Right hindlimb (tissue), 1 donor: ENCODE data around the gene SLC22A4.

Source experiments
- DNase-seq: peaks from one replicate; pipeline ENCODE4 v3.0.0-alpha.2; 2018

SLC22A4 gene

DNA sequence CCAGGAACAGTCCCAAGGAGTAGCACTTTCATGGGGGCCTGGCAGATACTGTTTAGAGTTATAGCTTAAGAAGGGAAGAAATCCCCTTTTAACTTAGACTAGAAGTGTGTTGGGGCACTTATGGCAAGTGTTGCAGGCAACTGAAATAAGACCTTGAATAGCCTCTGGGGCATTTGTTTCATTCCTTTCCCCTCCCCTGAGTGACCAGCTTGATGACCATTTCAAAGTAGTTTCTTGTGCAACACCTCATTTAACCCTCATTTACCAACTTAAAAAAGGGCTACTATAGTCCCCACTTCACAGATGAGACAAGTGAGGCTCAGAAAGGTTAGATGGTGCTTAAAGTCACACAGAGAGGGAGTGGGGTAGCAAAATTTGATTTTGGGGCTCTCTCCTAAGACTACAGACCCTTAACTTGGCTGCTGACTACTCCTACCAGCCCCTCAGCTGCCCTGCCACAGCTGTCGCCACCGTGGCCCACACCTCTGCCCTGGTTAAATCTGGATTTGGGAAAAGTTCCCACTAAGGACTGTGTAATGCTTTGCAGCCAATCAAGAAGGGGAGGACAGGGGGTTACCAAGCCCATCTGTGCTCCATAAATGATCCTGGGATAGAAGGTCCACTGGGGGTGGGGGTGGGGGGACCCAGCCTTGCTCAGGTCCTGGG, 31.2 kb upstream of the SLC22A4 start:
- DNase-seq: no peak

DNA sequence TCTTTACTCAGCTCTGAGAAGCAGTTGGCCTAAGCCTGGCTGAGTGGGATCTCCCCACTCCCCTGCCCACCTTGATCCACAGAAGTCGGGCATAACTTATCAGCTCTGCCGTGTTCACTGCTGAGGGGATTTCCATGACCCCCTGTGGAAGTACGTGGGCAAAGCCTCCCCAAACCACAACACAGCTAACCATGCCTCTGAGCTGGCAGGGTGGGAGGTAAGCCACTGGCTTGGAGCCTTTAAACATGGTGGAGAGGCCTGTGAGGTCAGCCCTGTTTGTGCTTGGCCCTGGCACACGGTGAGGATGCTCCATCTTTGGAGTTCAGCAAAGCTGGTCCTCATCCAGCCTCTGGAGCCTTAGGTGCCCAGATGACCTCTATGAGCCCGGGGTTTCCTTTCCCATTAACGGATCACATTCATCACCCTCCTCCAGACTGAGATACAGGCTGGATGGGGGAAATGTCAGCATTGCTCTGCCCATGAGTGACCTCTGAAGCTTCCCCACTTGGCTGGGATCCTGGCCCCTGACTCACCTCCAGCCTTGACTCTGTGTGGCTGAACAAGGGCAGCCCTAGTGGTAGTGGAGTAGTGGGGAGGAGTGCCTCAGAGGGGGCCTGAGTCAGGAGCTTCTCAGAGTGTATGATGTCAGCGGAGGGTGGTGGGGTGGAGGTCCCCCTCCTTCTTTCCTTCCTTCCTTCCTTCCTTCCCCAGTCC, 30.5 kb upstream of the SLC22A4 start:
- DNase-seq: no peak

DNA sequence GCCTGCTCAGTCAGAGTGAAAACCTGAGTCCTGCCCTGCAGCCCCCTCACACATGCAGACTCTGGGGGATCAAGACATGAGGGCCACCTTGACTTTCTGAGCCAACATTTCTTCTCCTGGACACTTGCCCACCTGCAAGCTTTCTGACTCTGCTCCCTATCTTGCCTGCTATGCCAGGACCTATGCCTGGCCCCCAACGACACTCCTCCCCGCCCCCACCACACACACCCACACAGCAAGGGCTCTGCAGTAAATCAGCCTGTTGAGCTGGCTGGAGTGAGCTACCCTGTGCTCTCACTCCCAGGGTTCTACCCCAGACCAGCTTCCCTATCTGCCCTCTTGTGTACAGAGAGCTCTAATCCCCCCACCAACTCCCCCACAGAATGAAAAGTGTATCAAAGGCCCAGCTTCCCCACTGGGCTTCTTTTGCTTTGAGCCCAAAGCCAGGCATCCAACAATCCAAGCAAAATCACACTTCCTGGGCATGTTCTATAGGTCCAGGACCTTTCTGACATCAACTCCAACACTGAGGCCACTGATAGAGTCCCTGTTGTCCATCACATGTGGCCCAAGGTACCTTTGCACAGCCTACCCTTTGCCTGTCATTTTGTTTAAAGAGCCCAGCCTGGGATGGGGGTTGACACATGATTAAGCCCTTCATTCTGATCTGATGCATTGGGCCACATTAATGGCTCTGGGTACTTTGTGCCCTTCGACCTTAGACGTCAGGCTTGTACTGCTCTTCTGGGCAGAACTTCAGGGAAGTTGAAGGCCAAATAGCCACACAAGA, 29.5 kb upstream of the SLC22A4 start:
- DNase-seq: no peak

DNA sequence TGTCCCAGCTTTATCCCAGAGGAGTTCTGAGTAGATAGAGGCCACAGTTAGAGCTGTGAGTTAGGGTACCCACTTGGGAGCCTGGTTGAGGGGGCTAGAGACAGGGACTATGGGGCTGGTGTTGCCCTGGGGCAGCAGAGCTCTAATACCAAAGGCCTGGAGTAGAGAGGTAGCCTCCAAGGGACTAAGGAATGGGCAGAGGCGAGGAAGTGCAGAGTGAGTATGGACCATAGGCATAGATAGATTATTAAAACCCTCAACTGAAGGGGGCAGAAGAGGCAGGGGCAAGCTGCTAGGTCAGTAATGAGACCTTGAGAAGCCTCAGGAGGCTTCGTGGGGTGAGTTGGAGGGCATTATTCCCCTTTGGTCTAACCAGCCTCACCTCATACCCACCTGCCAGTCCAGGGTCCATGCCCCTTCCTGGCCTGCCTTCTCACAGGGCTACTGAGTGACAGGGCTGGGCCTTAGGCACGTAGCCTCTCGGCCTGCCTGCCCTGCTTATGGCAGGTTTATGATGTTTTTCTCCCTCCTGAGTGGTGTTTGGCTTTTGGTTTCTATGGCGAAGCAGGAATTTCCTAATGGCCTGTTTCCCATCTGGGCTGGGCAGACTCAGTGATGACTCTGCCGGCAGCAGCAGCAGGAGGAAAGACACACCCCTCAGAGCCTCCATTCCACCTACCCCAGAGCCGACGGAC, 28.7 kb upstream of the SLC22A4 start:
- DNase-seq: peak; percentile 86

DNA sequence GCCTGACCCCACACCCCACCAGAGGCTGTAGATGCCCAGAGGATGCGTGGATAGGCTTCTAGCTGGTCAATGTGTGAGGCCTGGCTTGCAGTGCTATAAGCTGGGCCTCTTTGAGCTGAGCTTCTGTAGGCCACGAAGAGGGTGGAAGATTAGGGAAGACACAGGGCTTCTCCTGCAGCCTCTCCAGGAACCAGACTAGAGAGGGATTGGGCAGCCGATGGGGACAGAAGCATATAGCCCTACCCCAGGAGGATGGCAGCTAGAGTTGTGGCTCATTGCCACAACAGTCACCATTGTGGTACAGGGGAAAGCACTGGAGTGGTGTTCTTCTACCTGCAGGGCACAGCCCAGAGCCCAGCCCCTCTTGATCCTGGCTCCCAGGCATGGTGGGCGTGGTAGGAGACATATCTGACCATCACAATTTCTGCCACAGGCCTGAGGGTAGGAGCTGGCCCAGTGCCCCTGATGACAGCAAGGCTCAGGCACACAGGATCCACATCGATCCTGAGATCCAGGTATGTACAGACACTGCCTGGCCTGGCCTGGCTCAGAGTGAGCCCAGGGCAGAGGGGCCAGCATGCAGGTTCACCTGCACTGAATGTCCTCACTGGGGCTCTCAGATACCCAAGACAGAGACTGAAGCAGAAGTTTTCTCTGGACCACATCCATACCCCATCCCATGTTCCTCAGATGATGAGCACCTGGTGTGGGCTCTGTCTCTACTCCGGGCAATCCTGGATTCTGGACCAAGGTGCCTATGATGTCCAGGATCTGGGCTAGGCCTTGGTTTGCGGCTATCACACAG, 28.0 kb upstream of the SLC22A4 start:
- DNase-seq: no peak

DNA sequence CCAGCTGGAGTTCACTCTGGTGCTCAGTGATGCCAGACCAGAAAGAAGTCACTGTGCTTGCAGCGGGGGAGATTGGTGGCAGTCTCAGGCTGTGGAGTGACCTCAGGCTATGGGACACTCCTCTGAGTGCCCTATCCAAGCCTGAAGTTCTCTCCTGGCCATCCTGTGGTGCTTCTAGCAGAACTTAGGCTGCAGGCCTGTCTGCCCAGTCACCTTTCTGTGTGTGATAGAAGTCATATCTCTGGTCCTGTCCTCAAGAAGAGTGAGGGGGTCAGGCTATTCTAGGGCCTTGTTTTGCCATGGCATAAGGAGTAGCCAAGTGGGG, 27.4 kb upstream of the SLC22A4 start:
- DNase-seq: no peak

DNA sequence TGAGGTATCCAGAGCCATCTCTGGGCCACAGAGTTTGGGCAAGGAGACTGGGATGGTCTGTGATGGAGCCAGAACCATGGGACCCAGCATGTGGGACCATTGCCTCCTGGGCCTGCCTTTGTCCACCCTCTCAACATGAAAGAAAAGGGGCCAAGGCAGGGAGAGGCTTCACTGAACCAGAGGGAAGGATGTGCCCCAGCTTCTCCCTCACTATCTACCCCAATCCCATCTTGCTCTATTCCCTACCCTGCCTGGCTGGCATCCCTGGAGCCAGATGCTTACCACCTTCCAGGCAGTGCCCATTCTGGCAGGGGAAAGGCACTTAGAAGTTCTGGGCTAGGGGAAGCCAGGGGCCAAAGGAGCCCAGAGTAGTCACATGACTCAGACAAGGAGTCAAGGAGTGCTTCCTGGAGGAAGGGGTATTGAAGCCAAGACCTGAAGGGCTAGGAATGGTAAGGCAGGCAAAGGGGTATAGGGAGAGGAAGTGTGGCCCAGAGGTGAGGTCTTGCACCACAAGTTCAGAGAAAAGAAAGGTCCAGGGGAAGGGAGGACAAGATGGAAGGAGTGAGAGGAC, 26.9 kb upstream of the SLC22A4 start:
- no peak for DNase-seq

DNA sequence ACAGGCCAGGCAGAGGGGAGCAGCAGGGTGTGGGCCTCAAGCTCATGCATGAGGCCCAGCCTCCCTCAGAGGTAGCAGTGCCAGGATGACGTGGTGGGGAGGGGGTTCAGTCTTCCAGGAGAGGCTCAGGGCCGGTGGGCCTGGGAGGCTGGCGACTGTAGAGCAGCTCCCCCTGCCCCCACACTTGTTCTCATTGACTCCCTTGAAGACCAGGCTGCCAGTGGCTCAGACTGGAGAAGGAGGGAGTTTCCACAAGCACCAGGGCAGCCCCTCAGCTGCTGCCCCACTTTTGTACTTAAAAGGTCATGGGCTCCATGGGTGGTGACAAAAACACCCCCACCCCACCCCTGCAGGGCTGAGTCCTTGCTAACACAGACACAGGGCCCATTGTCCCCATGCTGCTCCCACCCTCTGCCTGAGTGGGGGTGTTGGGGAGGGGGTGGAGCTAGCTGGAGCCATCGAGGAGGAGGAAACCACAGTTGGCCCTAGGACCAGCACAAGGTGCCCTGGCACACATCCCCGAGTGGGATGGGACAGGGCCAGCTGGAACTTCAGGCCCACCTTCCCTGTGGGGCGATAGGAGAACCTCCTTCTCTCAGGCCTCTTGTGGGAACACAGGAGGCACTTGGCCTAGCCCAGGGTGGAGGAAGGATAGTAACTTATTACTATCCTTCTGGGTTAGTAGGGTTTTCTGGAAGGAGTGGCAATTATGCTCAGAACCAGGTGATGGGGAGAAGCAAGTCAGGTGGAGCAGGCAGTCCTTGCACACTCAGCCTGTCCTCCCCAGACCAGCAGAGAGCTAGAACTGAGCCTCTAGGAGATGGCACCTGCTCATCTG, 26.0 kb upstream of the SLC22A4 start:
- no peak for DNase-seq

DNA sequence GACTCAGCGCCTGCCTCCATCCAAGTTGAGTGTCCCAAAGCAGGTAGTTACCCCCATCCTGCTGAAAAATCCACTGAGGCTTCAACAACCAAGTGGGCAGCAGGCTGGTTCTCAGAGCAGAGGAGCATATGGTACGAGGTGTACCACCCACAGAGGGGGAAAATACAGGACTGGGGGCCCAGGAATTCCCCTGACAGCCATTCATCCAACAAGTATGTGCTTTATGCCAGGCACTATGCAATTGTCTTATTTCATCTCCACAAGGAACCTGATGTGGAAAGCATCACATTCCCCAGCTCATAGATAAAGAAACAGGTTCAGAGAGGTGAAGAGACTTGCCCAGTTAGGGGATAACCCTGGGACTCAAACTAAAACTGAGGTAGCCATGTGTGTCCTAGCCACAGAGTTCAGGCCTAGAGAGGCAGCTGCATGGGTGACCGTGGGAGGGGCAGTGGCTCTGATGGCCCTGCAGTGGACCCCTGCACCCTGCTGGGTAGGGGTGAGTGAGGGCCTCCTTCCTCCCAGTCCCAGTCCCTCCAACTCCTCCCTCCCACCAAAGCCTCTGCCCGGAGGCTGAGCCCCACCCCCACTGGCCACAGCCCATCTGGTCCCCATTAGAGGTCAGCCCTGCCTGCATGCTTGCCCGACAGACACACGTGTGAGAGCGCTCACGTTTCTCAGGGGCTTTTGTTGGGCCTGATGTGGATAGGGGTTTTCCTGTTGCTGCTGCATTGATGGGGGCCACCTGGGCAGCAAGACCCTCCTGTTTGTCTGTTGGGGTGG, 25.2 kb upstream of the SLC22A4 start:
- peak; percentile 68 for DNase-seq

DNA sequence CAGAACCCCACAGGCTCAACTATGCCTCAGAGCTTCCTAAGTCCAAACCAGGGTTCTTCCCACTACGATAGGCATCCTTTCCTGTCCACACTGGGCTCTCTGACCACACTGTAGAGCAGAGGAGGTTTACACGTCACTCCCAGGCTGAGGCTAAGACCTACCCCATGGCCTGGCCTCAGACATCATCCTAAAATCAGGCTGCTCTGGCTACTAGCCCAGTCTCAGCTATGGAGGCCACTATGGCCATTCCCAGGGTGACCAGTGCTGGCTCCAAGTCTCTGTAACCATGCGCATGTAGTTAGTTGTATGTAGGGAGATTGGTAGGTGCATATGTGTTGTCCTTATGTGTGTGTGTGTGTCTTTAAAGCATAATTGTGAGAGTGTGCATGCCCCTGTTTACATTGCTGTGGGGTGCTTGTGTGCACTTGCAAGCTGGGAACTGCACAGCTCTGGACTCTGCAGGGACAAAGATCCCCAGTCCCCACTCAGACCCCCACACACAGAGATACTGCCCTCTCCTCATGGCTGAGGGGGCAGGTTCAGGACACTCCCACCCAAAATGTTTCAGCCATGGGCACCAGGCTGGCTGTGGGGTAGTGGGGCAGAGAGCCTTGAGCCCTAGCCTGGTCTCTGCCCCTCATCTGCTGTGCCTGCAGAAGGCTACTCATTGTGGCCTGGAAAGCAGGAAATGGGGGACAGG, 24.4 kb upstream of the SLC22A4 start:
- DNase-seq: no peak

DNA sequence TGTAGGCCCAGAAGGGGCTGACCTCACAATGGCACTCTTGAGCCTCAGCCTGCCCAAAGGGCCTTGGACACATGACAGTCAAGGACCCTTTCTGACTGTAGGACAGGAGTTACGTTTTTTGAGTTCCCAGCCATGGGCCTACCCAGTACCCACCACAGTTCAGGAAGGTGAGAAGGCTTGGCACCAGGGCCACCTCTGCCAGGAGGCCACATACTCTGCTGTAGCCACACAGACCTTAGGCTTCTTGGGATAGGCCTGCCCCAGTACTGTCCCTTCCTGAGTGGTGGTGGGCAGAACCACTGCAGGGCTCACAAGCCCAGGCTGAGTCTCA, 23.9 kb upstream of the SLC22A4 start:
- no peak for DNase-seq

DNA sequence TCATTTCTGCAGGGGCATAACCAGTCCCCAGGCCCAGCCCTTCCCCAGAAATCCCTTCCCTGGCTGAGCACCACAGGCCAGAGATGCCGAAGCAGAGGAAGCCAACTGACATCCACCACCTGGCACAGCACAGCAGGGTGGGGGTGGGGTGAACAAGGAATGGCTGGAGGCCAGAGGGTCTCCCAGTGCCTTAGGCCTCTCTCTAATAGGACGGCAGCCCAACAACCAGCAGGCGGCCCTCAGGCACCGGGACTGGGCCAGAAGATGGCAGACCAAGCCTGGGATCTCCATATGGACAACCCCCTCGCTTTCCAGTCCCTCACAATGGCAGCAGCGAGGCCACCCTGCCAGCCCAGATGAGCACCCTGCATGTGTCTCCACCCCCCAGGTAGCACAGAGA, 23.5 kb upstream of the SLC22A4 start:
- peak; percentile 72 for DNase-seq

DNA sequence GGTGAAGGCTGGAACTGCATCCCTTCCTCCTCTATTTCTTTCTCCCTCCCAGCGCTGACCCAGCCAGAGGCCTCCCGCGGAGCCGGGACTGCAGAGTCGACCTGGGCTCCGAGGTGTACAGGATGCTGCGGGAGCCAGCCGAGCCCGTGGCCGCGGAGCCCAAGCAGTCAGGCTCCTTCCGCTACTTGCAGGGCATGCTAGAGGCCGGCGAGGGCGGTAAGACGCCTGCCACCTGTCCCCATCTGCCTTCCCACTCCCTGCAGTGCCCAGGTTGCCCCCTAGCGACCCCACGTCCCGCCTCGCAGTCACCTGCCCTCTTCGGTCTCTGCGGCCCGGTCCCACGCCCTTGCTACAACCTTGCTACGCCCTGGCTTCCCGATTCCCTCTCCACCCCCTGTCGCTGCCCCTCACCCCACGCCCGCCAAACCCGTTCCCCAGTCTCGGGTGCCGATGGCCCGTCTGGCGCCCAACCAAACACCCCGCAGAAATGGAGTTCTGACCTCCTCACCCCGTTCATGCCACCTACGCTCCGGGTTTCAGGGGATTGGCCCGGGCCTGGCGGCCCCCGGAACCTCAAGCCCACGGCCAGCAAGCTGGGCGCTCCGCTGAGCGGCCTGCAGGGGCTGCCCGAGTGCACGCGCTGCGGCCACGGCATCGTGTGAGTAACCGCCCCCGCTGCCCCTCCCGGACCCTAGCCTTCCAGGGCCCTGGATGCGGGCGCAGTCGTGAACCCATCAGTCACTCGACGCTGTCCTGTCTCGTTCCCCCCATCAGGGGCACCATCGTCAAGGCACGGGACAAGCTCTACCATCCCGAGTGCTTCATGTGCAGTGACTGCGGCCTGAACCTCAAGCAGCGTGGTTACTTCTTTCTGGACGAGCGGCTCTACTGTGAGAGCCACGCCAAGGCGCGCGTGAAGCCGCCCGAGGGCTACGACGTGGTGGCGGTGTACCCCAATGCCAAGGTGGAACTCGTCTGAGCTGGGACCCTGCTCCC, 22.6 kb upstream of the SLC22A4 start:
- no peak for DNase-seq

DNA sequence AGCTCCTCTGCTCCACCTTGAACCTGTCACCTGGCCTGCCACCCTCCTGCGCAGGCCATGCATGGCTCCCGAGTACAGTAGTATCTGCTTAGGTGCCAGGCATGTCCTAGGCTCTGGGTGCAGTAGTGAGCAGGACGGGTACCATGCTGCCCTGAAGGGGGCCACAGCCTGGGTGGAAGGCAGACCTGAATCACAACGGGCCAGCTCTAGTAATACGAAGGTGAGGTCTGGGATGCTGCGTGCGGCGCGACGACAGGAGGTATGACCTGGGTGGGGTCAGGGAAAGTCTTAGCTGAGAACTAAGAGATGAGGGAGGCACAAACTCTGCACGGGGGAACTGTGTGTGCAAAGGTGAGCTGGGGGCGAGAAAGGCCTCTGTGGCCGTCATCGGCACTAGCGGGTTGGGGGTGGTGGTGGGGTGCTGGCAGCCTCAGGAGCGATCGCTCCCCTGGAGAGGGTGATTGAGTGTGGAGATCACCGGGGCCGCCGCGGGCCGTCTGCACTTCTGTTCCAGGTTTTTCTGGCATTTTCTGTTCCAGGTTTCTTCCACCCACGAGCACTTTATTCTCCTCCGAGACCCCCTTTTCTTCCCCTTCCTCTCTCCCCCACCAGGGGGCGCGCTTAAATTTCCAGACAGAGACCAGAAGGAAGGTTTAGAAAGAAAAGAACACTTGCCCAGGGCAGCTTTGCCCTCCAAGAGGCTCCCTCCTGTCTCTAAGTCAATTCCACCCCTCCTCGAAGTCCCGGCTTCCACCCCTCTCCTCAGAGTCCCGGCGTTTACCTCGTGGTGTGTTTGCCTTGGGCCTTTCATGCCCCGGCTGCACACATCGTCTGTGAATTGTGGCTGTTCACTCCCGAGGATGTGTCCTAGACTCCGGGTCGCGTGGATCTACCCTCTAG, 21.6 kb upstream of the SLC22A4 start:
- peak; percentile 76 for DNase-seq

DNA sequence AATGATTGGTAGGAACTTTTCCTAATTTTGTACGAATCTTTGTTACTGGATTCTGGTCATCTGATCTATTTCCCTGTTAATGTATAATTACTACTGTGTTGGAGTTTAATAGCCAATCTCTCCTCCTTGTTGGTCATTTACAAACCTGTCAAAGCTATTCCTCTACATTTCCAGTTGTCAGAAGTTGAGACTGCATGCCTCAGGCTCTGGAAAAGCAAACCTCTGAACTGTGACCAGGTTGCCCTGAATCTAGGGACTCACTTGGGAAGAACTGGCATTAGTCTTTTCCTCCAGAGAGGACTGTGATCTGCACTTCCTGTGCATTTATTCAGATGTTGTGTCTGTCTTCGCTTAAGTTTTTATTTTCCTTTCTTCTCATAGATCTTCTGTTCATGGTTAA, 20.6 kb upstream of the SLC22A4 start:
- no peak for DNase-seq

DNA sequence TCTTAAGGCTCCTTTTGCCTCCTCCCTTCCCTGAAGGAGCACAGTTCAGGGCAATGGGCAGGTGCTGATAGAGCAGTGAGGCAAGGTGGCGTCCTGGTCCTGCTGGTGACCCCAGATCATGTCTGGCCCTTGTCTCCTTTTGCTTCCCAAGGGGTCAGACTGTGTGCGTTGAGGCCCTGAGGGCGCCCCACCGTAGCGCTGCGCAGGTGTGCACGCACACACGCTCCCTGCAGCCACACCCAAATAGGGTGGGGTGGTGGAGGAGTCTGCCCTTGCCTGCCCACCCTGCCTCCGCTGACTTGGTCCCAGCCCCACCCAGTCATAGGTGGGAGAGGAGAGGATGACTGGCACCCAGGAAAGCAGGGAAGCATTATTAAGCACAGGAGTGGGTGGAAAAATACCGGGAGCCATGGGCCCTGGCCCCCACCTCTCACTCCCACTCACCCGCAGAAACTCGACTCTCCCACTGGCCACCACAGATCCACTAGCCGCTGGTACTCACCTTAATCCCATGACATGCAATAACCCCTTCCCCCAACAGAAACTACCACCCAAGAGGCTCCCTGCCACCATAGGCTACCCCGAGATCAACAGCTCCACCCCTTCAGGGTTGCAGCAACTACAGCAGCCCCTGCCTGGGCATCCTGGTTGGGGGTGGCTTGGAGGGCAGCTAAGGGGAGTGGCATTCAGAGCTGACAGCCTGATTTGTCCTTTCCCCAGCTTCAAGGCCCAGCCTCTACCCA, 20.0 kb upstream of the SLC22A4 start:
- DNase-seq: no peak
